Occipital lobe (tissue), 2 donors: ENCODE measurements around the gene HNRNPH3. TPM values are rescaled to one million over a fixed set of nuclear protein-coding genes. Genes with fewer than 3 reads are reported as not detected.

Experiments used
- DNase-seq: peaks from one replicate; lab custom pipeline; 2025; lab: John Stamatoyannopoulos, UW
- total RNA-seq: library from RNA; depleted of rRNA; stranded (reverse); fragments of >200 nt; gene quantifications from one replicate; pipeline ENCODE4 v1.2.3, GENCODE V29; 2014

Gene HNRNPH3
- total RNA-seq, 1 donor from 2014 or later: 41.2 TPM

GRCh38 chr10:68330852-68331454 is 911 bp upstream of the HNRNPH3 start:
- DNase-seq: peak; percentile 50

DNA sequence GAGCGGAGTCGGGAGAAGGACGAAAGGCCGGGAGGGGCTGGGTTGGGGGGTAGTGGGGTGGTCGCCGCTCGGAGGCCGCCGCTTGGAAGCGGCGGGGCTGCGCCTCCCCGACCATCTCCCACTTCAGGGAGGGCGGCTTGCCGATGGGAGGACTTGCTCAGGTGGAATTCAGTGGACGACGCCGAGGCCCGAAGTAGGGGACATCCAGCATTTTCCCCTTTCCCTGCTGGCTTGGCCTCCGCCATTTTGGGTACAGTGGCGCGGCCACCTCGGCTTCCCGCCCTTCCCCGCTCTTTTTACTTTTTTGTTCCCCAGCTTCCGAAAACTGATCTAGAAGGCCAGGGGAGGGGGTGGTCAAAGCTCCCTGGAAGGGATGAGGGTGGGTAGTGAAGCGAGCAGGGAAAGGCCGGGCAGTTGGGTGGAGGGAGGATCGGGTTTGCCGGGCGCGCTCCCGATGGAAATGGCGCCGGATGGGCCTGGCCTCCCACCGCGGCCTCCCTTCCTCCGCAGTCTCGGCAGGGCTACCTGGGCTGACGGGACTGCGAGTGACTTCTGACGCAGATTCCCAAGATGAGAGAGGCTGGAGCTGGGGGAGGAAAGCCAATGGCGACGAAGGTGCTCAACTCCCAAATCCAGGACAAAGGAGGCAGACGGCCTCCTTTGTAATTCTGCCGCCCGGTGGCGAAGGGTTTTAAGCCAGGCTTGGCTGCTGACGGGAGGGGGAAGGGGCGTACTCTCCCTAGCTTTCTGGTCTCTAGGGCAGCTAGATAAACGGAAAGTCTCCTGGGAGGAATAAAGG is 594 bp downstream of the HNRNPH3 start, which contains the start of gene PBLD:
Gene PBLD, minus strand, starts transcription at position 670 of the 799 bp plus-strand sequence. CDS start 26,084 bp downstream, outside the sequence.
- peak; percentile 62 for DNase-seq

- DNase-seq: no peak
Measured at GRCh38 chr10:68333058-68333395, 1.2 kb downstream of the HNRNPH3 start.

DNA sequence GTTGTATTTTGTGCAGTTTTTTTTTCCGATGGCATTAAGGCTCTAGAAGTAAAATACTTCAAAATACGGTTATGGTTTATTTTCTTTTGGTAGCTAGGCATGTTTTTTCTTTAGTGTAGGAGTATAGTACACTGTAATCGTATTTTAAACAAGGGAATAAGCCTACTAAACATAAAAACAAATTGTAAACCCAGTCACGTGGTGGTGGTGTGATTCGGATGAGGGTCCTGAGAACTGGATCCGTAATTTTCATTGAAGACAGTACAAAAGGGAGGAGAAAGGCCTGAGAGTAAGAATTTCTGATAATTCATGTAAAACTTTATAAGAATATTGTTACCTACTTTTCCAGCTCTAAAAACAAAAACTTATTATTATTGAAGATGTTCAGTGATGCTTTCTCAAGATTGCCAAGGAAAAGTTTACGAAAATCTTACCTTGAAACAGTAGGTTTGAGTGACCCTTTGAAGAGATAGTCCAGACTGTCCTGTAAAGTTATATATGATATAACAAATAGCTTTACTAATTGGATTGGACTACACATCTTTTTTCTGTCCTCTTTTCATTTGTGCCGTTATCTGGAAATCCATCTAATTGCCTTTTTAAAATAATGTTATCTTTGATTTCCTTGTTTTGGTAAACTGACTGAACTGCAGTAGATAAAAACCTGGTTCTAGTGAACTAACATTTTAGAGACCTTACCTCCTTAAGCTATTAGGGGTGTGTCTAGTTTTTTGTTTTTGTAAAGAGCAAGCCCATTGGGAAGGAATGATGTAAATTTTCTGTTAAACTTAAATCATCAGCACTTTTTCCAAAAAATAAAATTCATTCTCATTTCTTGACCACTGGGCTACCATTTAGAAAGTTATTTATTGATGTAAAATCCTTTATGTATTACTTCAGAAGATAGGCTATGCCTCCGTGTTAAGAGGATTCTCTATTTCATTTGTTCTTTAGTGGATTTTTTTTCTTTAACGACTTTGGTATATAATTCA is 1.9 kb downstream of the HNRNPH3 start:
- DNase-seq: no peak

- no peak for DNase-seq
Measured at GRCh38 chr10:68334672-68335467, 3.0 kb downstream of the HNRNPH3 start.

GRCh38 chr10:68336754-68337351 is 5.0 kb downstream of the HNRNPH3 start:
- no peak for DNase-seq

GRCh38 chr10:68340358-68341080 is 8.7 kb downstream of the HNRNPH3 start:
- no peak for DNase-seq

DNA sequence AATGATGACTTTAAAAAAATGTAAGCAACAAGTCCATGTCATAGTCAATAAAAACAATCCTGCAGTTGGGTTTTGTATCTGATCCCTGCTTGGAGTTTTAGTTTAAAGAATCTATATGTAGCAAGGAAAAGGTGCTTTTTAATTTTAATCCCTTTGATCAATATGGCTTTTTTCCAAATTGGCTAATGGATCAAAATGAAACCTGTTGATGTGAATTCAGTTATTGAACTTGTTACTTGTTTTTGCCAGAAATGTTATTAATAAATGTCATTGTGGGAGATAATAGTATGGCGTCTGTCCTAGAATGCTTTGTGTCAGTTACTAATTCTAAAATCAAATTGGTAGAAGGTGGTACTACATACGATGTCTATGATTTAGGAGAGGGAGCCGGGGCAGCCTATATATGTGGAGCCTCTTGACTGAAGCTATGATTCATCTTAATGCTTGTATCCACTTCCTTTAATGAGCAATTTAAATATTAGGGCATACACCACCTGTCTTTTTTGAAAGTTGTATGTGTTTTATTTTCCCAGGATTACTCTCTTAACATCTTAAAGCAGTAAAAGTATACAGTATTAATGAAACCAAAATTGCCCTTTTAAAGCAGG is 11.1 kb downstream of the HNRNPH3 start:
- DNase-seq: no peak

DNA sequence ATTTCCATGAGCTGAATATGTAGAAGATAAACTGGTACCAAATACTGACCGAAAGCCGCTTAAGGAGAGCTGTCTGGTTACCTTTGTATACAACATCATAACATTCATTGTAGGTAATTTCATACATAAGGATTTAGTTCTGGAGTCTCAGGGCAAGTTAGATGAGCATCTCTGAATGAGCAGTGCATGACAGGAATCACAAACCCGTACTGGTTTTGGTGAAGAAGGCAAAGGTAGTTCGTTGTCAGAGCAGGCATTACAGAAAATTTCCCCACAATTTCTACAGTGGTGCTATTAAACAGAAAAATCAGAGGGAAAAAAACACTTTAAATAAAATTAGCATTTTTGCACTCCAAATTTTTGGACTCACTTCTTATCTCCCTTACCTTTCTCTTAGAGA is 13.8 kb downstream of the HNRNPH3 start:
- DNase-seq: no peak

DNA sequence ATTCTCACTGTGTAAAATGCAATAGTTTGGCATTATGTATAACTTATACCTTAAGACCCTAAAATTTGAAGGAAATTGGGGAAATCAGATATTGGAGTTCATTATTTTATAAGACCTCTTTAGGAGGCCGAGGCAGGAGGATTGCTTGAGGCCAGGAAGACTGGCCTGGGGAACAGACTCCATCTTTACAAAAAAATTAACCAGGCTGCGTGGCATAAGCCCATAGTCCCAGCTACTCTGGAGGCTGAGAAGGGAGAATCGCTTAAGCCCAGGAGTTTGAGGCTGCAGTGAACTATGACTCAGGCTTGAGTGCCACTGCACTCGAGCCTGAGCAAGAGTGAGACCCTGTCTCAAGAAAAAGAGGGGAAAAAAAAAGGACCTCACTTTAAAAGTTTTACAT is 14.9 kb downstream of the HNRNPH3 start:
- DNase-seq: no peak

- peak; percentile 2 for DNase-seq
Measured at GRCh38 chr10:68348265-68348741, 16.4 kb downstream of the HNRNPH3 start.

GRCh38 chr10:68353537-68353936 is 21.7 kb downstream of the HNRNPH3 start:
- DNase-seq: no peak

- DNase-seq: no peak
Measured at GRCh38 chr10:68359189-68359588, 27.3 kb downstream of the HNRNPH3 start.

- DNase-seq: no peak
Measured at GRCh38 chr10:68362590-68362989, 30.7 kb downstream of the HNRNPH3 start.

DNA sequence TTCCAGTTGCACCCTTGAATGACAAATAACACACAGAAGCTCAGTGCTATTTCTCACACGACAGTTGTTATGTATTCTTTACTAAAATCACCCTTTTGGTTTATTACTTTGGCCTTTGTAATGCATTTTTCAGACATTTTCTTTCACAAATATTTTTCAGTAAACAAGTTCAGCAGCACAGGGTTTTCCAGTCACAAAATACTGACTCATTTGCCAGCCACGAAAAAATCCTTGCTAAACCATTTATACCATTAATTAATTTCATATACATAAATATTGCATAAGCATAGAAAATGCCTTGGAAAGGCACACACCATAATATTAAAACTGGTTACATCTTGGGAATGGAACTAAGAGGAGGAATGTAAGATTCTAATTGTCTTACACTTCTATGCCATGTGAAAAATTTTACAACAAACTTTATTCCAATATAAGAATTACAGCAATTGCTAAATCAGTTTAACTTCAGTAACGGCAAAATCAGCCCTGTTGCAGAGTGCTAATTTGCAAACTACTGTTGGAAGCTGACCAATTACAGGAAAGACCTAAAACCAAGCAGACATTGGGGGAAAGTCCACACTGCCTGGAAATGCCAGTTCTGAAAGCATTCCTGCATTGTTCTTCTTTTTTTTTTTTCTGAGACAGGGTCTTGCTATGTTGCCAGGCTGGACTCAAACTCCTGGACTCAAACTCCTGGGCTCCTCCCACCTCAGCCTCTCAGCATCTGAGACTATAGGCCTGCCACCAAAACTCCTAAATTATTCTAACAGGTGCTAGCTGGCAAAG is 32.4 kb downstream of the HNRNPH3 start:
- DNase-seq: no peak

GRCh38 chr10:68365611-68366010 is 33.7 kb downstream of the HNRNPH3 start:
- no peak for DNase-seq

- no peak for DNase-seq
Measured at GRCh38 chr10:68366600-68366999, 34.7 kb downstream of the HNRNPH3 start.

DNA sequence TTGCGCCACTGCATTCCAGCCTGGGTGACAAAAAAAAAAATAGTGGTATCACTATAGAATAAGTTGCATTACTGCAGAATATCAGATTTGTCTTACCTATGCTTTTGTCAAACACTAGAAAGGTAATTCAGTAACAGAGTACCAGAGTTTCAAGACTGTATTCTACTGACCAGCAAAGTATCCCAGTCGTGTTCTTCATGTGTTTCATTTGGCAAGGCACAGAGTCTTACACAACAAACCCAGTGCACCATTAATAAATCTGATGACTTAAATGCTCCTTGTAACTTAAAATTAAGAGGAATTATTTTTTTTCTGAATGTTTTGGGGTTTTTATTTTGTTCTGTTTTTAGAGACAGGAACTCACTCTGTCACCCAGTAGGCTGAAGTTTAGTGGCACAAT is 35.3 kb downstream of the HNRNPH3 start:
- no peak for DNase-seq

GRCh38 chr10:68371604-68372003 is 39.7 kb downstream of the HNRNPH3 start:
- no peak for DNase-seq
